NT2/D1 (cell line): ENCODE data around the gene PRR23C.
"Not testable (repeated sequence)": the region's sequence is repeated elsewhere in the genome, so short reads cannot be mapped to it uniquely, and the experiment has no call there.

Experiments
- DNase-seq: peaks from one replicate; pipeline ENCODE4 v3.0.0-alpha.2; 2011; ENCODE audit warnings: low read depth, low spot score
- H3K27me3 ChIP-seq: 2 replicates; pipeline ENCODE4 v1.6.0; 2011; ENCODE audit warnings: mild to moderate bottlenecking; ENCODE audit not compliant: insufficient read length, insufficient read depth
- H3K36me3 ChIP-seq: 2 replicates; pipeline ENCODE4 v1.6.1; 2011; ENCODE audit warnings: mild to moderate bottlenecking, low read length, mixed read lengths; ENCODE audit not compliant: insufficient read depth, insufficient read length
- H3K4me1 ChIP-seq: 2 replicates; pipeline ENCODE4 v1.5.1; 2011; ENCODE audit not compliant: insufficient read depth, insufficient read length
- H3K4me3 ChIP-seq: 2 replicates; pipeline ENCODE4 v1.5.1; 2011; ENCODE audit warnings: low read depth; ENCODE audit not compliant: insufficient read length
- H3K9ac ChIP-seq: 2 replicates; pipeline ENCODE4 v1.6.0; 2011; ENCODE audit warnings: low read depth; ENCODE audit not compliant: insufficient read length
- H3K9me3 ChIP-seq: 2 replicates; pipeline ENCODE4 v1.5.1; 2011; ENCODE audit warnings: mild to moderate bottlenecking, low read length; ENCODE audit not compliant: insufficient read depth
- SUZ12 ChIP-seq: IDR thresholded peaks from 2 replicates; pipeline ENCODE4 v1.6.1; 2011; ENCODE audit not compliant: insufficient read length, insufficient read depth; ENCODE audit errors: extremely low read depth
- YY1 ChIP-seq: IDR thresholded peaks from 2 replicates; pipeline ENCODE4 v1.6.1; 2011; ENCODE audit not compliant: insufficient read length, insufficient read depth
- ZNF274 ChIP-seq: IDR thresholded peaks from 2 replicates; pipeline ENCODE4 v1.6.1; 2011; ENCODE audit warnings: mild to moderate bottlenecking, low read depth, low read length

PRR23C gene

GRCh38 chr3:139052802-139053600 lies 8.3 kb upstream of the PRR23C start:
- no peaks in the 10 kb centered on the region for H3K36me3 ChIP-seq
- DNase-seq, result no peak
- no peak for TF ChIP-seq YY1

GRCh38 chr3:139043554-139044365 lies 932 bp downstream of the PRR23C start:
- no peaks in the 10 kb centered on the region for H3K4me1 ChIP-seq
- H3K4me3 ChIP-seq, result no peak overlapping the region
- TF ChIP-seq YY1, result no peak
- no peak for DNase-seq
- no peaks in the 10 kb centered on the region for H3K36me3 ChIP-seq
- H3K9me3 ChIP-seq, result peaks cover 17% of the 10 kb centered on the region; the same call in 1 of the 2 replicates
- H3K9ac ChIP-seq, result no peak overlapping the region
- no peaks in the 10 kb centered on the region for H3K27me3 ChIP-seq

More at GRCh38 chr3:139052802-139053600, 8.3 kb upstream of the PRR23C start:
- Histone ChIP-seq H3K9me3 (peaks cover 10% of the 10 kb centered on the region; the same call in 1 of the 2 replicates), H3K9ac (no peak overlapping the region), H3K4me3 (no peak overlapping the region), H3K27me3 (no peaks in the 10 kb centered on the region), H3K4me1 (no peaks in the 10 kb centered on the region)

- Histone ChIP-seq H3K36me3 (no peaks in the 10 kb centered on the region), H3K4me3 (no peak overlapping the region), H3K9ac (no peak overlapping the region), H3K9me3 (no peaks in the 10 kb centered on the region), H3K27me3 (no peaks in the 10 kb centered on the region), H3K4me1 (no peaks in the 10 kb centered on the region)
- no peak for DNase-seq
- TF ChIP-seq ZNF274 (no peak), SUZ12 (no peak), YY1 (no peak)
Observed at GRCh38 chr3:139037478-139037877, 7.2 kb downstream of the PRR23C start.

- TF ChIP-seq YY1 (no peak), ZNF274 (no peak), SUZ12 (no peak)
- Histone ChIP-seq H3K9me3 (peaks cover 4% of the 10 kb centered on the region; the same call in 1 of the 2 replicates), H3K27me3 (no peaks in the 10 kb centered on the region), H3K4me3 (no peak overlapping the region), H3K9ac (no peak overlapping the region), H3K4me1 (no peaks in the 10 kb centered on the region), H3K36me3 (no peaks in the 10 kb centered on the region)
- no peak for DNase-seq
Observed at GRCh38 chr3:139032326-139033002, 12.2 kb downstream of the PRR23C start.

- H3K27me3 ChIP-seq, H3K4me3 ChIP-seq, H3K9ac ChIP-seq, H3K9me3 ChIP-seq, H3K36me3 ChIP-seq, DNase-seq, H3K4me1 ChIP-seq: not testable (repeated sequence)
Observed at GRCh38 chr3:139030576-139030975, 14.1 kb downstream of the PRR23C start.

- Histone ChIP-seq H3K9me3 (peaks cover 6% of the 10 kb centered on the region; the same call in 1 of the 2 replicates), H3K27me3 (no peaks in the 10 kb centered on the region)
Observed at GRCh38 chr3:139024968-139025367, 19.7 kb downstream of the PRR23C start.

GRCh38 chr3:139020868-139021234 lies 23.8 kb downstream of the PRR23C start, which contains the start of gene PRR23B:
PRR23B (minus strand) TSS chr3:139020926; CDS start chr3:139020661, 265 bp downstream.
- H3K9ac ChIP-seq, result no peak within 1 kb of the TSS
- H3K27me3 ChIP-seq, result no peaks in the 10 kb centered on the region
- no peak for DNase-seq
- no peaks in the 10 kb centered on the region for H3K36me3 ChIP-seq
- H3K4me1 ChIP-seq, result no peaks in the 10 kb centered on the region
- H3K9me3 ChIP-seq, result peaks cover 6% of the 10 kb centered on the region; the same call in 1 of the 2 replicates
- TF ChIP-seq YY1 (no peak), SUZ12 (no peak), ZNF274 (no peak)
- no peak within 1 kb of the TSS for H3K4me3 ChIP-seq

More at GRCh38 chr3:139024968-139025367, 19.7 kb downstream of the PRR23C start:
- Histone ChIP-seq H3K36me3 (no peaks in the 10 kb centered on the region), H3K4me1 (no peaks in the 10 kb centered on the region), H3K4me3 (no peak overlapping the region), H3K9ac (no peak overlapping the region)
- DNase-seq, result no peak
- TF ChIP-seq ZNF274 (no peak), SUZ12 (no peak), YY1 (no peak)
